Lower lobe of right lung (tissue), 2 donors: ENCODE measurements around the gene ABCC3. TPM values are rescaled to one million over a fixed set of nuclear protein-coding genes. Genes with fewer than 3 reads are reported as not detected.
"Not testable (repeated sequence)": the region's sequence is repeated elsewhere in the genome, so short reads cannot be mapped to it uniquely, and the experiment has no call there.

Experiments
- ATAC-seq, 2 donors: fragments of 200-7000 bp; cut with Tn5 transposase; one replicate each; pipeline ENCODE4 v1.9.1; 2020 to 2022; ENCODE audit warnings: mild to moderate bottlenecking in 2 of 2, moderate library complexity in 2 of 2
- DNase-seq: peaks from one replicate; pipeline ENCODE4 v3.0.0-alpha.2; 2020
- H3K27ac ChIP-seq: fragments of 200-600 bp; one replicate; pipeline ENCODE4 v1.8.0; 2022
- H3K27me3 ChIP-seq: fragments of 200-600 bp; one replicate; pipeline ENCODE4 v1.8.0; 2022; ENCODE audit warnings: low read depth
- H3K36me3 ChIP-seq: fragments of 200-600 bp; one replicate; pipeline ENCODE4 v1.8.0; 2022; ENCODE audit warnings: mild to moderate bottlenecking
- H3K4me1 ChIP-seq: fragments of 200-600 bp; one replicate; pipeline ENCODE4 v1.8.0; 2022
- H3K4me3 ChIP-seq: fragments of 200-600 bp; one replicate; pipeline ENCODE4 v1.8.0; 2022; ENCODE audit warnings: mild to moderate bottlenecking
- H3K9me3 ChIP-seq: fragments of 200-600 bp; one replicate; pipeline ENCODE4 v1.8.0; 2022
- intact Hi-C: fragments of 100-400 bp; cut with DNase I; formaldehyde crosslinking; loops from one replicate; pipeline ENCODE4 v1.11.0; 2022
- total RNA-seq: library from RNA; stranded (reverse); fragmentation: NEBNext Ultra II Directional; extraction: Animal tissue kit (Norgen Biotek cat#: 25700); gene quantifications from one replicate; pipeline ENCODE4 v1.2.1, GENCODE V29; 2021
- TF ChIP-seq, protein P1 (sequence below): fragments of 200-600 bp; IDR thresholded peaks from one replicate; pipeline ENCODE4 v1.8.0; 2022; ENCODE audit warnings: antibody characterized with exemption, mild to moderate bottlenecking
- donor health status: DM: no; HTN: yes; CAD: no; lungs with severe emphysema.

Gene ABCC3
- total RNA-seq, 1 donor from 2014 or later: 41.7 TPM

DNA sequence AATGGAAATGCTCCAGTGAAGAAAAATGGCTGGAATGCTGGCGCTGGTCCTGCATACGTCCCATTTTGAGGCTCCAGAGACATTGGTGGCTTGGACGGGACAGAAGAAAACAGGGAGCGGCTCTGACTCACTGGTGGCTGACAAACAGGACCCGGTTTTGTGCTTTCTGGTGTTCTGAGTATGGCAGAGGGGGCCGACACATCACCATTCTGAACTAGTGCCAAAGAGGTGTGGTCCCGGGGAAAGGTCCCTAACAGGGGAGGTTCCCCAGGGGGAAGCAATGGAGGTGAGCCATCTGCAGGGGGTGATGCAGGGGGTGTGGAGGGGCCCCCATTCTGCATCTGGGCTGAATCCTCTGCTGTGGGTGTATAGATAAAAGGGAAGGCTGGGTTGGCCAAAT lies 64.7 kb downstream of the ABCC3 start:
- TF ChIP-seq, protein P1, sequence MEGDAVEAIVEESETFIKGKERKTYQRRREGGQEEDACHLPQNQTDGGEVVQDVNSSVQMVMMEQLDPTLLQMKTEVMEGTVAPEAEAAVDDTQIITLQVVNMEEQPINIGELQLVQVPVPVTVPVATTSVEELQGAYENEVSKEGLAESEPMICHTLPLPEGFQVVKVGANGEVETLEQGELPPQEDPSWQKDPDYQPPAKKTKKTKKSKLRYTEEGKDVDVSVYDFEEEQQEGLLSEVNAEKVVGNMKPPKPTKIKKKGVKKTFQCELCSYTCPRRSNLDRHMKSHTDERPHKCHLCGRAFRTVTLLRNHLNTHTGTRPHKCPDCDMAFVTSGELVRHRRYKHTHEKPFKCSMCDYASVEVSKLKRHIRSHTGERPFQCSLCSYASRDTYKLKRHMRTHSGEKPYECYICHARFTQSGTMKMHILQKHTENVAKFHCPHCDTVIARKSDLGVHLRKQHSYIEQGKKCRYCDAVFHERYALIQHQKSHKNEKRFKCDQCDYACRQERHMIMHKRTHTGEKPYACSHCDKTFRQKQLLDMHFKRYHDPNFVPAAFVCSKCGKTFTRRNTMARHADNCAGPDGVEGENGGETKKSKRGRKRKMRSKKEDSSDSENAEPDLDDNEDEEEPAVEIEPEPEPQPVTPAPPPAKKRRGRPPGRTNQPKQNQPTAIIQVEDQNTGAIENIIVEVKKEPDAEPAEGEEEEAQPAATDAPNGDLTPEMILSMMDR: no peak
- intact Hi-C loops: loop anchor here (10.0 kb wide), 1 partner anchor 145 kb away; no protein-coding TSS in a partner anchor
- ATAC-seq (no peak), DNase-seq (no peak)
- H3K4me1 ChIP-seq: peaks cover 26% of the 10 kb centered on the region
- H3K36me3 ChIP-seq: peaks cover 84% of the 10 kb centered on the region
- no peaks in the 10 kb centered on the region for H3K27me3 ChIP-seq
- no peaks in the 10 kb centered on the region for H3K9me3 ChIP-seq
- no peak overlapping the region for H3K27ac ChIP-seq
- no peak overlapping the region for H3K4me3 ChIP-seq

DNA sequence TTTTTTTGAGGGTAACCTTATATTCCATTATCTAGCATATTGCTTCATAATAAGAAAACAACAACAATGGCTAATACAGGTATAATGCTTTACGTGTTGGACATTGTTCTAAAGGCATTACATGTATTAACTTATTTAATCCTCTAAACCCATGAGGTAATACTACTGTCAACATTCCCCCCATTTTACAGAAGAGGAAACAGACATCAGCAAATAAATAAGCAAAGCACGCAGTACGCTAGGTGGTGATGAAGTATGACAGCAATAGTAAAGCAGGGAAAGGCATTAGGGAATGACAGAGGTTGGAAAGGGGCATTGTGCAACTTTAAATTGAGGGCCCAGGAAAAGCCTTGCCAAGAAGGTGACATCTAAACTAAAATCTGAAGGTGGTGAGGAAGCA lies 68.5 kb downstream of the ABCC3 start:
- H3K9me3 ChIP-seq: no peaks in the 10 kb centered on the region
- ATAC-seq (no peak), DNase-seq (no peak)
- no peak overlapping the region for H3K4me3 ChIP-seq
- H3K27me3 ChIP-seq: no peaks in the 10 kb centered on the region
- intact Hi-C loops: no loop called here
- peaks cover 31% of the 10 kb centered on the region for H3K4me1 ChIP-seq
- peaks cover 47% of the 10 kb centered on the region for H3K36me3 ChIP-seq
- H3K27ac ChIP-seq: no peak overlapping the region
- TF ChIP-seq, protein P1: no peak

DNA sequence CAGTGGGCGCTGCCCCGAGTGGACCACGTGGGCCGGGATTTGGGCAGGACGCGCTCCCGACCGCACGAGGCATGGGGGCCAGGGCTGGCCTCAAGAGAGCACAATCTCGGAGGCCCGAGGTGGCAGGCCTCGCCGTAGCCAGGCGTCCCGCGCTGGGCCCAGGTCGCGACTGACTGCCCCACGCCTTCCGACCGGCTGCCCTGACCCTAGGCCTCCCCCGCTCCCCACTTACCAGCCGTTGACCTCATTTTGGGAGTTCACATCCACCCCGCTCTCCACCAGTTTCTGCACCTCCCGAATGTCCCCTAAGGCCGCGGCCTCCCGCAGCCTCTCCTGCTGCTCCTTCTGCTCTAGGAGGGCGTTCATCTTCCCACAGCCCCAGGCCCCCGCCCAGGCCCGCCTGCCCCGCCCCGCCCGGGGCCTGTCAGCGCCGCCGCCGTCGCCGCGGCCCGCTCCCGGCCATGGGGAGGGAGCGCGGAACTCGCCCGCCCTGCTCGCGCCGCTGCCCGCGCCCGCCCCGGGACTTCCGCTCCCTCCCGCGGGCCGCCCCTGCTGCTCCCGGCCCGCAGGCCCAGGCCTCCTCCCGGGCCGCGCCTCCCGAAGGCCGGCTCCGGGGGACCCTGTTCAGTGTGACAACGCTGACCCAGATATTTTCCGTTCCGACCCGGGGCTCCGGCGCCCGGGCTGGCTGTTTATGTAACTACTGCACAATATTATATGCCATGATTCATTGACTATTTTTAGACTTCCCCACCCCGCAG lies 72.8 kb downstream of the ABCC3 start, which contains the start of gene ANKRD40:
Gene ANKRD40 (minus strand): TSS at position 626 of the 761 bp plus-strand sequence. CDS start 260 bp downstream, at position 366.
- TF ChIP-seq, protein P1: no peak

DNA sequence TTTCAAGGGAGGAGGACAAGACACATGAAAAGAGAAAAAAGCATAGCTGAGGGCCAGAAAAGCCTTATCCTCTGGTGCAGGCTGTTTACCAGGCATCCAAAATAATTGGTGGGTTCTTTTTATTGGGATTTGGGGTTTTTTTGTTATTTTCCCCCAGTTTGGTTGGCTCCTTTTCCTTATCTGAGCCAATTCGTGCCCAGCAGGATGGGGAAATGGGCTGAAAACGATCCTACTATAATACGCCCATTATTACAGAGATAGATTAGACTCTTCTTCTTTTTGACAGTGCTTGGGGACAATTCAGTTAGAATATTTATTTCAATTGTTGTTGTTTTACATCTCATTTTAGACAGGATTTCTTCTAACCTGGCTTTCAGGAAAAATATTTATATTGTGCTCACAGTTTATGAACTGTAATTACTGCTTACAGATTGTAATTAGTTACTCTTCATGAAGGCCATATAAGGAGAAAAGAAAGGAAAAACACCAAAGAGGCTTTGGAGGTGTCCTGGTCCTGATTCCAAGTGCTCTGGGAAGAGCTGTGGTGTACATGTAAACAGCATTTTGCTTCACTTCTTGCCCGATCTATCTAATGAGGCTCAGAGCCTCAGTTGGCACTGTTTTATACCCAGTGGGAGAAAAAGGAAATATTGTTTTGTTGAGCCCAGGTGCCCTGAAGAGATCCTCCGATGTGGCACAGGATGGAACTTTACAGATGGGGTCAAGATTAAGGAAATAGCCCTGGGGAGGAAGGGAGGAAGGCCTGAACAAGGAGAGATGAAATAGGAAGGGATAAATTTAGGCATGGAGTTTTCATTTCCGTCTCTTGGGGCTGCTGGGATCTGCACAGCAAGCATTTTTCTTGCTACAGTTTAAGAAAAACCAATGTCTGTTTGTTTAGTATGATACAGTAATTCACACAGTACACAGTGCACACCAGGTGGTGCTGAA lies 73.6 kb downstream of the ABCC3 start:
- H3K4me1 ChIP-seq: peaks cover 44% of the 10 kb centered on the region
- DNase-seq: no peak
- H3K27ac ChIP-seq: peak overlapping the region; percentile 97
- no peaks in the 10 kb centered on the region for H3K9me3 ChIP-seq
- TF ChIP-seq, protein P1: no peak
- H3K36me3 ChIP-seq: peaks cover 12% of the 10 kb centered on the region
- peak; percentile 4 to 30 for ATAC-seq
- no peaks in the 10 kb centered on the region for H3K27me3 ChIP-seq
- peak overlapping the region; percentile 91 for H3K4me3 ChIP-seq
- intact Hi-C loops: no loop called here

More for the DNA sequence above, 72.8 kb downstream of the ABCC3 start, which contains the start of gene ANKRD40:
- H3K4me1 ChIP-seq: peaks cover 47% of the 10 kb centered on the region
- no peaks in the 10 kb centered on the region for H3K9me3 ChIP-seq
- ATAC-seq (peak; percentile 89 to 95), DNase-seq (peak; percentile 90)
- peak within 1 kb of the TSS; percentile 97 for H3K27ac ChIP-seq
- peaks cover 20% of the 10 kb centered on the region for H3K36me3 ChIP-seq
- no peaks in the 10 kb centered on the region for H3K27me3 ChIP-seq
- intact Hi-C loops: no loop called here
- peak within 1 kb of the TSS; percentile 91 for H3K4me3 ChIP-seq

DNA sequence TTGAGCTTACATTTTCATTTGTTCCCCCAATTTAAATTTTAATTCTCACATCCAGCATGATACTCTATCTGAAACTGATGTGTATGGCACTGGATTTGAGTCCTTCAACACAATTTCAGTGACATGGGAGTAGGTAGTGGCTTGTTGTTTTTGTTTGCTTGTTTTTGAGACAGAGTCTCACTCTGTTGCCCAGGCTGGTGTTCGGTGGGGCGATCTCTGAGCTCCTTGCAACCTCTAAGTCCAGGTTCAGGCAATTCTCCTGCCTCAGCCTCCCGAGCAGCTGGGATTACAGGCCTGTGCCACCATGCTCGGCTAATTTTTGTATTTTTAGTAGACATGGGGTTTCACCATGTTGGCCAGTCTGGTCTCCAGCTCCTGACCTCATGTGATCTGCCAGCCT lies 74.4 kb downstream of the ABCC3 start:
- peaks cover 37% of the 10 kb centered on the region for H3K4me1 ChIP-seq
- H3K27ac ChIP-seq: peak overlapping the region; percentile 97
- intact Hi-C loops, H3K36me3 ChIP-seq, ATAC-seq, H3K9me3 ChIP-seq, H3K27me3 ChIP-seq, DNase-seq: not testable (repeated sequence)
- peak overlapping the region; percentile 91 for H3K4me3 ChIP-seq
